GM10266 (cell line): ENCODE data around the gene BMX.

Experiments used
- DNase-seq: peaks from one replicate; pipeline ENCODE4 v3.0.0; 2012; ENCODE audit errors: extremely low spot score
- TF ChIP-seq, protein P1 (sequence below): IDR thresholded peaks from 2 replicates; pipeline ENCODE4 v1.5.1; 2012; ENCODE audit warnings: mild to moderate bottlenecking, low read depth; ENCODE audit not compliant: control insufficient read depth, insufficient read depth; ENCODE audit errors: missing control alignments

BMX gene

DNA sequence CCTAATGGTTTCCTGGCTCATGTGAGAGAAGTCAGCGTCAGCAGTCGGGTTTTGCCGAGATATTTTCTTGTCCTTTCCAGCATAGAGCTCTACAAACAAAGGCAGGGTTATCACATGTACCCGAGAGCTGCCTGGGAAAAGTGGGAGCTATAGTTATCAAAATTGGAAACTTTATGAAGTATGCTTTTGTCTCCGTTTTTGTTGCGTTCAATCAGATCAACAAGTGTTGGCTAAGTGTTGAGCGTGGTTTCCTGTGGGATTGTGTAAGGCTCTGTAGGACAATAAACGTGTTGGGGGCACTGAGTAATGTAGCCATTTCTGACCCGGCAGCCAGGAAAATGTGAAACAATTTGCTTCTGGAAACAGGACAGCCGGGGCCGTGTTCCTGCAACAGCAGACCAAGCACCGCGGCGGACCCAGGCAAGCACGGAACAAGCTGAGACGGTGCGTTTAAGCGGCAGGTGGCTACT lies at the start of gene BMX:
TSS of gene BMX (plus strand) at position 311 of the 470 bp plus-strand sequence. CDS start 7,547 bp downstream, outside the sequence.
- TF ChIP-seq, protein P1, sequence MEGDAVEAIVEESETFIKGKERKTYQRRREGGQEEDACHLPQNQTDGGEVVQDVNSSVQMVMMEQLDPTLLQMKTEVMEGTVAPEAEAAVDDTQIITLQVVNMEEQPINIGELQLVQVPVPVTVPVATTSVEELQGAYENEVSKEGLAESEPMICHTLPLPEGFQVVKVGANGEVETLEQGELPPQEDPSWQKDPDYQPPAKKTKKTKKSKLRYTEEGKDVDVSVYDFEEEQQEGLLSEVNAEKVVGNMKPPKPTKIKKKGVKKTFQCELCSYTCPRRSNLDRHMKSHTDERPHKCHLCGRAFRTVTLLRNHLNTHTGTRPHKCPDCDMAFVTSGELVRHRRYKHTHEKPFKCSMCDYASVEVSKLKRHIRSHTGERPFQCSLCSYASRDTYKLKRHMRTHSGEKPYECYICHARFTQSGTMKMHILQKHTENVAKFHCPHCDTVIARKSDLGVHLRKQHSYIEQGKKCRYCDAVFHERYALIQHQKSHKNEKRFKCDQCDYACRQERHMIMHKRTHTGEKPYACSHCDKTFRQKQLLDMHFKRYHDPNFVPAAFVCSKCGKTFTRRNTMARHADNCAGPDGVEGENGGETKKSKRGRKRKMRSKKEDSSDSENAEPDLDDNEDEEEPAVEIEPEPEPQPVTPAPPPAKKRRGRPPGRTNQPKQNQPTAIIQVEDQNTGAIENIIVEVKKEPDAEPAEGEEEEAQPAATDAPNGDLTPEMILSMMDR: no peak
- no peak for DNase-seq

DNA sequence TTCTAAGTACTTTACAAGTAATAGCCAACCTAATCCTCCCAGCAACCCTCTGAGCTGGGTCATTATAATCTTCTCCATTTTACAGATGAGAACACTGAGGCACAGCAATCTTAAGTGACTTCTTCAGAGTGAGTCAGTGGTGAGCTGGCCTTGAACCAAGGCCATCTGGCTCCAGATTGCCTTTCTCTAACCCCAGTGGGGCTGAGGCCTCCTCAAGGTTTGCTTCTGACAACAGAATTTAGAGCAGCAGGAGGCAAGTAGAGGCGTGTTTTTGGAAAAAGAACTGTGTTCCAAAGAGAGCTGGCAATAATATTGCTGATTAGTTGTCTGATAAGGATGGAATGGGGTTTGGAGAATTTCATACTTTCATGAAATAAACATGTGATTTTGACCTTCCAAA lies 48.7 kb upstream of the BMX start:
- TF ChIP-seq, protein P1: no peak
- no peak for DNase-seq

DNA sequence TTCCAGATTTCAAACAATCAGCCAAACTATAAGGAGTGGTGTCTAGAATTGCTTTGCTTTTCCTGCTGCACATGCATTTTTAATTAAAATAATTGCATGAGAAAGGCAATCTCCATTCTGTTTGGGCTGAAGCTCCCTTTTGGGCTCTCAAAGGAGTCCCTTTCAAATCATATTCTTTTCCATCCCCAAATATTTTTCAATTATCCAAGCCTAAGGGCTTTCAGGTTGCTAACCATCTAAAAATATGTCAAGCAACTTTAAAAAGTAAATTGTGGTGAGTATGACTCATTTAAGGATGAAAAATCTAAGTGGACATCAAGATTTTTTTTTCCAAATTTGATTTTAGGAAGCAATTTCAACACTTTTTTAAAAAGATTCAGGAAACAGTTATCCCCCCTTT lies 35.9 kb upstream of the BMX start:
- DNase-seq: no peak
- TF ChIP-seq, protein P1: no peak

DNA sequence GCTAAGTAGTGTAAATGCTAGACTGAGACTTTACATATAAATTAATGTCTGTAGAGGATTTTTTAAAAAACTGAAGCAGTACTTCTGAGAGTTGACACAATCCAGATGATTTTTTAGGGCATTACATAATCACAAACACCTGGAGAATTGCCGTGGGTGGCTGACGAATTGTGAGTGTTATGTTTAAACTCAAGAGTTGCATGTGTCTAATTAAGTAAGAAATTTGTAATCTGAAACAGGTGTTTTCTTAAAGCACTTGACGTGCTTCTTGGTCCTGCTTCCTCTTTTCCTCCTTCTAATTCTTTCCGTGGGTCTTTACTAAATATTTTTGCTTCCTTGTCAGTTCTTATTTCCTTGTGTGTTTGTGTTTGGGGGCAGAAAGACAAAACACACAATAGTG lies 35.3 kb upstream of the BMX start:
- peak; percentile 23 for DNase-seq
- TF ChIP-seq, protein P1: no peak

DNA sequence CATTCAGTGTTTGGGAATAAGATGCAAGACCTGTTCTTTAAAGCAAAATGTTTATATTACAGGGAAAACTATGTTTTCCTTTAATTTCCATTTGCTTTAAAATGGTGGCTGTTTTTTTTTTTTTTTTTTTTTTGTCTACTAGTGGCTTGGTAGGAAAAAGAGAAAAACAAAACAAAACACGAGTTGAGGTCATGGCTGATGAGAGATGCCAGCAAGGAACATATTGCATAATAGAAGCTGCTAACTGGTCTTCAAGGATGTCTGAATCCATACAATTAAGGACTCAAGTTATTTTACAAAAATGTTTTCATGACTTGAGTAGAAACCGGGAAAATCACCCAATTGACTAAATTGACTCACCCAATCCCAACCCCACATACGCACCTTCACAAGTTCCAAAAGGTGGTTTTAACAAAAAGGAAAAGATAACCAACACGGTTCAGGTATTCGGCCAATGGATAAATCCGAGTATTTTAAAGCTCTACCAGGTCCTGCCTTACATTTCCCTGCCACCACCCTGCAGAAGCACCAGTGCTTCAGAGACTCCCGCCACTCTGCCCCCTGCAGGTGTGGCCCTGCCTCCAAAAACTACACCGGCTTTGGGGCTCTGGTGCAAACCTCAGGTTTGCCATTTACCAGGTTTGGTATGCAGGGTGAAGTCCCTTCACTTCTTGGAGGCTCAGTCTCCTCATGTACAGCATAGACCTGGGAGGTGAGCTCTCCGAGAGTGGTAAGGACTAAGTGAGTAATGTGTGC lies 34.5 kb upstream of the BMX start:
- DNase-seq: no peak
- TF ChIP-seq, protein P1: peak; percentile 8

DNA sequence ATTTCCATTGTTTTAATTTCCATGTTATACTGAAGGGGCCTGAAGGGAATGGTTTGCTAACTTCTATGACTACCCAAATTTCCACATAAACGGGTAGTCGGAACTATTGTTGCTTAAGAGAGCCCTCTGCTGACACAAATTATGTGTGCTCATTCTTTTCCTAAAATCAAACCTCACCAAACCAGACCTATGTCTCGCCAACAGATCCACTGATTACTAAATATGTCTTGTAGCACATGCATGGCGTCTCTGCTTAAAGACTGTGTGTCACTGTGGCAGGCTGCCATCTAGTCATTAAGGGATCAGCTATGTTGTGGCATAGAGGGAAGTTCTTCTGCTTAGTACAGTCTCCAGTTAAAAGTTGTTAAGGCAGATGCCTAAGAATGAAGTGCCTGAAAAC lies 32.6 kb upstream of the BMX start:
- peak; percentile 4 for DNase-seq
- TF ChIP-seq, protein P1: peak; percentile 52

DNA sequence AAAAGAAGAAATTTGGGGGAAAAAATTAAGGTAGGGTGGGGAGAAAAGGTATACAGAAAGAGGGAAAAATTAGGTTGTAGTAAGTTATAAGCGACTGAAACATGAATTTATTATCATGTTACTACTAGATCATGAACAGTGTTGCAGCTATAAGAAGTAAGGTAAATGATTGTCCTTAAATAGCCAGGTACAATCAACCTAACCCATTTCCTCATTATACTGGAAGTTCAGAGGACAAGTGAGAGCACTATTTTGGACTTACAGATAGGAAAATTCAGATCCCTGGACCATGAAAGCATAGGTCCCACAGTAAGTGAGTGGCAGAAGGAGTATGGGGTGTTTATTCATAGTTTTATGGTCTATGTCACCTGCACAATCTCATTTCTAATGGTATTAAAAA lies 31.0 kb upstream of the BMX start:
- TF ChIP-seq, protein P1: no peak
- no peak for DNase-seq
